ENCODE results near the gene TMEM132C.
"Not testable (repeated sequence)": the region's sequence is repeated elsewhere in the genome, so short reads cannot be mapped to it uniquely, and the experiment has no call there.

The TMEM132C gene

DNA sequence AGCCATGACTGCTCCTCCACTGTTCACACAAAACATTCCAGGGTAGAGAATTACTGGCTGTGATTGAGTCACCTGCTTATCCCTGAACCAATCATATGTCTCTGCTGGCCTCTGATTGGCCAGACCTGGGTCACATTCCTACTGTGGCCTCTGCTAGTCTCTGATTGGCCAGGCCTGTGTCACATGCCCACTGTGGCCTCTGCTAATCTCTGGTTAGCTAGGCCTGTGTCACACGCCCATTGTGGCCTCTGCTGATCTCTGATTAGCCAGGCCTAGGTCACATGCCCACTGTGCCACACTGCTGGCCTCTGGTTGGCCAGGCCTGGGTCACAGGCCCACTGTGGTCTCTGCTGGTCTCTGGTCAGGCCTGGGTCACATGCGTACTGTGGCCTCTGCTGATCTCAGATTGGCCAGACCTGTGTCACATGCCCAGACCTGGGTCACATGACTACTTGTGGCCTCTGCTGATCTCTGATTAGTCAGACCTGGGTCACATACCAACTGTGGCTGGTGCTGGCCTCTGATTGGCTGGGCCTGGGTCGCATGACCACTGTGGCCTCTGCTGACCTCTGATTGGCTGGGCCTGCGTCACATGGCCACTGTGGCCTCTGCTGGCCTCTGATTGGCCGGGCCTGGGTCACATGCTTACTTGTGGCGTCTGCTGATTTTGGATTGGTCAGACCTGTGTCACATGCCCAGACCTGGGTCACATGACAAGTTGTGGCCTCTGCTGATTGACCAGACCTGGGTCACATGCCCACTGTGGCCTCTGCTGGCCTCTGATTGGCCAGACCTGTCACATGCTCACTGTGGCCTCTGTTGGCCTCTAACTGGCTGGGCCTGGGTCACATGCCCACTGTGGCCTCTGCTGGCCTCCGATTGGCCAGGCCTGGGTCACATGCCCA, 305.2 kb downstream of the TMEM132C start:
- no peak for DNase-seq

DNA sequence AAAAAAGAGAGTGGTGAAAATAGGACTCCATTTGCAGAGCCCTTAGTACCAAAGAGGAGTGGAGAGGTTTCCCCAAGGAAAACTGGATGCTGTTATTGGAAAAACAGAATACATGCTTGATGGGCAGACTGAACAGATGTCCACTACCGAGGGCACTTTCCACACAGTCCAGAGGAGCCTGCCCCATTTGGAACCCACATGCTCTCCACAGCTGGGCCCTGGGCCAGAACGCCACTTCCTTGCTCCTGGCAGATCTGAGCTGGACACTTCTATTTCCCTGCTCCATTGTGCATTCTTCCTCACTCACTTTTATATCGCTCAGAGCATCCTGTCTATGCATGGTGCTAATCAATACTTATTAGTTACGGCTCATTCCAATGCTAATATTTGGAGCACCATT, 306.9 kb downstream of the TMEM132C start:
- no peak for DNase-seq

DNA sequence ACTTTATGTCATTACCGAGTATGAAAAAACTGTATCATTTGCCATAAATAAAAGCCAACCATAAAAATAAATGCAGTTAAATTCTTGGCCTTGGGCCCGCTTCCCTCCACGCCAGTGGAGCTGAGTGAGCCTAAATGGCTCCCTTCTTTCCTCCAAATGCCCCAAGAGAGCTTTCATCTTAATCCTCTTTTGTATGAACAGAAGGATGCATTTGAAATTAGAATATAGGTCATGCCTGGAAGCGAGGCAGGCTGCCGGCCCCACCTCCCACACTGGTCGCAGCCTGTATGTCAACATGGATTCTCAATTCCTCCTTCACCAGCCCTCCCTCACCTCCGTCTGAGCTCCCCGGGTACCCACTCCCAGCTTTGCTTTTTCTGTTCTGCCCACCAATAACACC, 311.1 kb downstream of the TMEM132C start:
- DNase-seq: no peak

DNA sequence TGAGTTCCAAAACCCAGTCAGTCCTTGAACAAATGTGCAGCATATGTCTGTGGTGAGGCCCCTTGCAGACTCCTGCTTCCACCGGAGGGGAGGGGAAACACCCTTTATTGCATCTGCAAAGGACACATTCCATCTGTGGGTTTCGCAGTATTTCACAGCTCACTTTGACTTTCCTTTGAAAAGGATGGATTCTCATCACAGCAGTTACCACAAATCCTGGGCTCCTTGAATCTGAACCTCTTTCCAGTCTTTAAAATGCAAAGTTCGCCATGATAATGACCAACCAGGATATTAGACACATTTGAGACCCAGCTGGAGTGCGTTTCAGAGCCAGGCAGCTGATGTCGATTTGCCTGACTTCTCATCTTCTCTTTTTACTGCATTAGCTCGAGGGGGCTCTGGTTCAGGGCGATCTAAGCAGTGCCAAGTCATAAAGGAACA, 314.4 kb downstream of the TMEM132C start:
- DNase-seq: no peak

DNA sequence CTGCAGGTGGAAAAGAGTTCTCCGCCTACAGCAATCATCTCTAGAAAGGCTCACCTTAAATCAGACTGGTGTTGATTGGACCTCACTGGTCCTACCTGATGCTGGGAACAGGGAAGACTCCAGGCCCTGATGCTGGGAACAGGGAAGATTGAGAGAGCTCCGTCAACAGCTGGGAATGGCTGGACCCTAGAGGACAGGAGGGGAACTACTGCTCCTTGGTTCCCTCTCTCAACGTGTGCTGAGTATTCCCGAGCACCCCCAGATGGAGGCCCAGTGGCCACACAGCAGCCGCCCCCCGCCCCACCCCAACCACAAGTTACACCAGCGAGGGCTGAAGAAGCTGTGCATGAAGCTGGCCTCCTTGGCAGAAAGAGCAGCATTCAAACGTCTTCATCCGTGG, 316.5 kb downstream of the TMEM132C start:
- DNase-seq: no peak

DNA sequence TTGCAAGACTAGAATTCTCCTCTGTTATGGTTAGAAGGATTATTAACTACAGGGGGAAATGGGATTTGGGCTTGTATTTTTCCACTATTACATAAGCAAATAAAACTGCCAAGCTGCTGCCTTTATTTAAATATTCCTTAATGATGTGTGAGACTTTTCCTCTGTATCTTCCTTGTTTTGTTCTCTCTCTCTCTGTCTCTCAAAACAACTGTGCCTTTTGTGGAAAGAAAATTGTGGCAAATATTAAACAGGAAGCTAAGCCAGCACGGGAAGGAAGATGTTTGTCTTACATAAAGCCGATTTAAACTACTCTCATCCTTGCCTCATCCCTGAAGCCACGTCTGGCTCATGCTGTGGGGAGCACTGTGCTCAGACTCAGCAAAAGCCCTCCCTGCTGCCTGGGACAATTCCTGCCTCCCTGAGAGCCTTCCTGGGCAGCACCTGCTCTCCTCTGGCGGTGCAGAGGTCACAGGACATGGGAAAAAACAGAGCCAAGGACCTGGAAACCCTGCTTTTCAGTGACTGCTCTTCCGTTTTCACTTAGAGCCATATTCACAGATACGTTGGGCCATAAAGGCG, 319.6 kb downstream of the TMEM132C start:
- DNase-seq: no peak

DNA sequence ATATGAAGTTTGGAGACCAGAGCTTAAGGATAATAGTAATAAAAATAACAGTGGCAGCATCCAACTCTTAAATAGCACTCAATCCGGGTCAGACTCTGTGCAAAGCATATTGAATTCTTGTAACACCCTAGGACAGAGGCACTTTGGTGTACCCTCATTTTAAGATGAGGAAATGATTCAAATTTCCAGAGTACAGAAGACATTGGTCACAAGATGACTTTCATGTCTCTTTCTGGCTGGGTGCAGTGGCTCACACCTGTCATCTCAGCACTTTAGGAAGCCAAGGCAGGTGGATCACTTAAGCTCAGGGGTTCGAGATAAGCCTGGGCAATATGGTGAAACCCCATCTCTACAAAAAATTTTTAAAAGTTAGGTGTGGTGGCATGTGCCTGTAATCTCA, 320.9 kb downstream of the TMEM132C start:
- no peak for DNase-seq

DNA sequence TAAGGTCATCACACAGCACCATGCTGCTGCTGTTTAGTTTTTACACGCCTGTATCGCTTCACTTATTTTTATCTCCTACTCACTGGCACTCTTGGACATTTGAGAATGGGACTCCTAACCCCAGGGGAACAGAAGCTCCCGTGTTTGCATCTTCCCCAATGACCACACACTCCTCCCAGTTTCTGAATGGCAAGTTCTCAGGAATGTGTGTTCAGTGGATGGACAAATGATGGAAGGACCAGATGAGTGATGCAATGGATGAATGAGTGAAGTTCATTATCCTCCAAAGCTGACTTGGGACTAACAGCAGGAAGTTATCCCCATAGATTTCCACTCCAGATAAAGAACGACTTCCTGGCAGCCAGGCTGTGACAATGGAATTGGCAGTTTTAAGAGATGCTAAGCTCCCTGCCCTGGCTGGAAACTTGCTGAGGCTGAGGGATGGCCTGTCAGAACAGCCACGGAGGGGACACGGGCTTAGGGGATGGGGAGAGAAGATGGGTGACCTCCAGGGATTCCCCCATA, 325.3 kb downstream of the TMEM132C start:
- no peak for DNase-seq

DNA sequence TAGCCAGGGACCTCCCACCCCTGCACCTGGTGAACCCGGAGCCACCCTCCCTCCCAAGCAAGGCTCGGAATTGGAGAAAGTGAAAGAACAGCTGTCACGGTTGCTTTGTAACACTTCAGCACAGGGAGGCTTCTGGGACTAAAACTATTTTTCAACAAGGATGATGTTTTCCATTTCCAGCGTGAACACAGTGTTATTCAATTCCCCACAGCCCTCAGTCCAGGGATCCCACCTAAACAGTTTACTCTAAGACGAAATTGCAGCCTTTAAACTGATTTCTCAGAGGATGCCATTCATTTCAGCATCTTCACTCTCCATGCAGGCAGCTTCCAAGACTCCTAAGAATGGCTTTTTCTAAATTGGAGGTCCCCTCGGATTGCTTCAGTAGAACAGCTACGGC, 327.6 kb downstream of the TMEM132C start:
- DNase-seq: no peak

DNA sequence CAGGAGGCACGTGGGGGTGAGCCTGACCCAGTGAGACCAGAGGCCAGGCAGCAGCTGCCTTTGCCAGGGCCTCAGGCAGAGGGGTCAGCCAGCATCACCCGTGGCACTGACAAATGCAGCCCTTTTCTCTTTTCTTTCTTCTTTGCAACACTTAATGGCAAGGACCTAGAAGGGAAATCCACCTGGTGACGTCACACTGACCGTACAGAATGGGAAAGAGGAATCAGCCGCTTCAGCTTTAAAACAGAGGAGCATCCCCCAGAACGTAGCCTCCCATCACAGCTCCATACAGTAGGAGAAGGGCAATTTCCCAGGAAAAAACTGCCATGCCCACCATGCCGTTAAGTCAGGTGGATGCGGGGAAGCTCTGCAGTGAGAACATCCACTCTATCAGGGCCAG, 328.6 kb downstream of the TMEM132C start:
- DNase-seq: no peak

DNA sequence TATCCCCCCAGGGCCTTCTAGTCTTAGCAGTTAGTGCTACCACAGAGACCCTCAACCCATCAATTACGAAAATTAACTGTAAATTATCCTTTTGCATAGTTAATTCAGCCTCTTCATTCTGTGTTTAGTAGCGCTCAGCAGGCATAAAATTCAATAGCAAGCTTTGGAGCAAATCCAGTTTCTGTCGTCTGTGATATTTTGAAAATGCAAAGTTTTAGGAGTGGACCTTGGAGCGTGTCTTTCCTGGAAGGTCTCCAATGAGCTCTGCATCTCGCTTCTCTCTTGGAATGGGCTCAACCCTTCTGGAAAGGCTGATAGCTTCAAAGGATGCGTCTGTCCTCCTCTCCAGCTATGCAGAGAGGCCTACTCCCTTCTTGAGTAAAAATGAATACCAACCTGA, 333.9 kb downstream of the TMEM132C start:
- no peak for DNase-seq

DNA sequence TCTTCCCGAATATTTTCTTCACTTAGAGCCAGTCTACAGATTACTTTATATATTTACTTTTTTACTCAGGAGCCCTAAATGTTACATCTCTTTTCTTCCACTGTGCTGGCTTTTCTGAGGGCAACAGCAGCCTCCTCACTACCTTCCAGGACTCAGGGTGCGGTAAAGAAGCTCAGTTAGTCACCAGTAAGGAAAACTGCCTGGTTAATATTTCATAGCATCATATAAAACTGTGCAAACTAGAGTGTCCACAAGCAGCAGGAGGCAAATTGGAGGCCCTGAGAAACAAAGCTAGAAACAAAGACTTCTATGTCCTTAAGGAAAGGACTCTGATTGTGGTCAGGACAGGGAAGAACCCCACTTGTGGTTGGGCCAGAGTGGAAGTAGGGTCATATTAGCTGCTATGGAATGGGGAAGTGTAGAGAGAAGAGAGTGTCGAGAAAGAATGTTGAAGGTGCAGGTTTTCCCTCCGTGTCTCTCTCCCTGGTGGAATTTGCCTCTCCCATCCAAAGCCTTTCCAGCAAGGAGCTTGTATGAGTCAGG, 336.7 kb downstream of the TMEM132C start:
- DNase-seq: no peak

DNA sequence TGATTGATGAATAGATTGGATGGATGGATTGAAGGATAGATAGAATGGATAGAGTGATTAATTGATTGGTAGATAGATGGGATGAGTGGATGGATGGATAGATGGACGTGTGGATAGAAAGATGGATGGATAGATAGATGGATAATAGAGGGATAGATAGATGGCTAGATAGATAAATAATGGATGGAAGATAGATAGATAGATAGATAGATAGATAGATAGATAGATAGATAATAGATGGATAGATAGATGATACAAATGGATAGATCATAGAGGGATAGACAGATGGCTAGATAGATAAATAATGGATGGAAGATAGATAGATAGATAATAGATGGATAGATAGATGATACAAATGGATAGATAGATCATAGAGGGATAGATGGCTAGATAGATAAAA, 337.2 kb downstream of the TMEM132C start:
- DNase-seq: not testable (repeated sequence)

DNA sequence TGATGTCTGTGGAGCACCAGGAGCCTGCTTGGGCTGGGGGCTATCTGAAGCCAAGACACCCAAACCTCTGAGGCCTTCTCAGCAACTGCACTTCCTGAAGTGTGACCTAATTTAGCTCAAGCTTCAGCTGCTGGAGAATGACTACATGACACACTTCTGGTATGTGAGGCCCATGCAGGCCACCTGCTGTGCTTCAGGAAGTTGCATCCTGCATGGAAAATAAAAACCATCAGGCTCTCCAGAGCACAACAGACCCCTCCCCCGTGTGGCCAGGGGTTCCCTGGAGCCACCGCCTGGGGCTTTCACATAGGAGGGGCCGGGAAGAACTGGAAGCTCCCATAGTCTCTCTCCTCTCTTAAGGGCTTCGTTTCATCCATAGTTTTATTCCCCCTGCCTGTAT, 339.1 kb downstream of the TMEM132C start:
- DNase-seq: no peak

DNA sequence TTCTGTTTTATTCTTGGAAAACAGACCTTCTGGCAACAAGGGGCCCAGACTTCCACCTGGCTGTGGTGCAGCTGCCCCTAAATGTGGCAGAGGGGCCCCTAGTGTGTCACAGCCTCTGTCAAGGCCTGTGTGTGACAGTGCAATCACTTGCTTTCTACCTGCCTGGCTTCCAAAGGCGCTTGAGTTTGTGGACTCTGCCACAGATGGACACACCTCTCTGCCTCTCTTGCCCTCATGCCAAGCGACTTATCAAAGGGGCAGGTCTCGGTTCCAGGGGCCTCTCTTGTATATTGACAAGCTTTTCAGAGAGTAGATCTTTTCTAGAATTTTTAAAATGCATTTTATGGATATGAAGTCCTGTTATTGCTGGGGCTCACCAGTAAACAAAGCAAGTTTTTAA, 339.6 kb downstream of the TMEM132C start:
- DNase-seq: no peak

DNA sequence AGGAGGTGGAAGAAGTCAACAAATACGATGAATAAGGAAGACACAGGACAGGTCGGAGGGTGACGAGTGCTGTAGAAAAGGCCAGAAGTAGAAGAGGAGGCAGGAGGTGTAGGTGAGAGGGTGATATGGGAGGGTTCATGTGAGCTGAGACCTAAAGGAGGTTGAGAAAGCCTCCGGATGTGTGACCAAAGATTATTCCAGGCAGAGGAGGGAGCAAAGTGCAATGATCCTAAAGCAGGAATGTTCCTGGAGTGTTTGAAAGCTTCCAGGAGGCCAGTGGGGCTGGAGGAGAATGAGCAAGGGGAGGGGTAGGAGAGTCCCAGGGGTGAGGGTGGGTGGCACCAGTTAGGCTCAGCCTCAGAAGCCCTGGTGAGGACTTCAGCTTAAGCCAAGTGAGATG, 340.0 kb downstream of the TMEM132C start:
- DNase-seq: no peak

DNA sequence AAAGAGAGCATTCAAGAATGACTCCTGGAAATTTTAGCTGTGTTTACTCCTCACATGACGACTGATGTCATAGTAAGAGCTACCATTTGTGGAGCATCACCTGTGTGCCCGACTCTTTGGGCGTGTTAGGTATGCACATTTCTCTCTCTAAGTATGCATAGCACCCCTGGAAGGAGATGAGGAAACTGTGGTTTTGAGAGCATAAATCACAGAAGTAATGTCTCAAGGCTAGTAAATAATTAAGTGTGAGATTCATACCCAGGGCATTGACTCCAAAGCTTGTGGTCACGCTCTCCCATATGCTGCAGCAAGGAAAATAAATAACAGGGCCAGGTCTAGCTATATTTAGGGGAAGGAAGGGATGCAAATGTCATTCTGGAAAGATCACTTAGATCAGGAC, 340.7 kb downstream of the TMEM132C start:
- no peak for DNase-seq

DNA sequence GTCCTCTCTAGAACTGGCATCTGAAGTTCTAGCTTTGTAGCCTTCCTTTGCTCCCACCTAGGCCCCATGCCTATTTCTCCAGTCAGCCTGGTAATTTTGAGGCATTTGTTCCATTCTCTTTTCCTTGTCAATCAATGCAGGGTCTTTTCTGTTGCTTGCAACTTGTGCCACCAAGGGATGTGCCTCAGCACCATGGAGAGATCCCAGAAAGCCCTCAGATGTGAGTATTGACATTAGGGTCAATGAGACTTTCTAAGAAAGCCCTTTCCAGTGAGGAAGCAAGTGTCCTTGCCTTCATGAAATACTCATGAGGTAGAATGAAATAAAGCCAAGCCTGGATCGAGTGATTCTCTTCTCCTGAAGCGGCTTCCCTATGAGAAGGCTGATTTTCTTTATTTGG, 342.9 kb downstream of the TMEM132C start:
- DNase-seq: no peak

DNA sequence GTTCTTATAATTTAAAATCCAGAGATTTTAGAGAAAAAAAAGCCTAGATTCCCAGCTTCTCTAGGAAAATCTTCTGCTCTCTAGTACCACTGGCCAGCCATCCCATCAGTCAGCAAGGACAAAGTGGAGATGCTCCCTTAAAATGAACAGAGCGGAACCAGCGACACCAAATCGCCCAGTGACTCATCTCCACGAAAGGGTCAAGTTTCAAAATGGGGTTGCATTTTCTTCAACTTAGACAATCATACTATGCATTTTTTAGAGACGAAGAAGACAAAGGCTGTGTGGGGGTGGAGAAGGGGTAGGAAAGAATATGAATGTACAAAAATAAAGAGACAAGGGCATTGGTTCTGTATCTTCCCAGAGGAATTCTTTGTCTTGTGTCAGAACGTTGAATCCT, 344.8 kb downstream of the TMEM132C start:
- no peak for DNase-seq

DNA sequence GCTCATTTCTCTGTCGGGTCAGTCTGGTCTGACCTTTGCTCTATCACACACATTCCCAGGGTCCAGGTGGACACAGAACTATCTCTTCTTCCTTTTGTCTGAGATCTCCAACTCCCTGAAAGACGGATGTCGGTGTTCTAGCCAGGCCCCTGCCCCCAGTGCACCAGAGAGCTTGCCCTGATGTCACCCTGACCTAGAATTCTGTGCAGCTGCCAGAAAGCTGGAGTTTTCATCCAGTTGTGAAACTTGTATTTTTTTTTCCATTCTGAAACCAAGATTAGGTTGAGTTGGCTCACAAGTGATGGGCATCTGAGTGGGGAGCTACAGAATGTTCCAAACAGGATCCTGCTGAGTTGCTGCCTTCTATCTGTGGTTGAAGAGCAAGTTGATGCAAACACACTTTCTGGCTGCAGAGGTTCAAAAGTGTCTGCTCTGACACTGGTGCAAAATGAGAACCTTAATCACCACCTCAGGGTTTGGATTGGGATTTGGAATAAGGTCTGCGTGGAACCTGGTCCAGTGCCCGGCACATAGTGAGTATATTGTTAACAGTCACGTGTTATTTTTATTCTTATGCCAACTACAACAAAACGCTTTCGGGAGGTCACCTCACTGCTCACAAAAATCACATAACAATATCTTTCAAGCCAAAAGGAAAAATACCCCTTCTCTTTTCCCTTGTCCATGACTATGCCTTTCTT, 345.3 kb downstream of the TMEM132C start:
- no peak for DNase-seq

DNA sequence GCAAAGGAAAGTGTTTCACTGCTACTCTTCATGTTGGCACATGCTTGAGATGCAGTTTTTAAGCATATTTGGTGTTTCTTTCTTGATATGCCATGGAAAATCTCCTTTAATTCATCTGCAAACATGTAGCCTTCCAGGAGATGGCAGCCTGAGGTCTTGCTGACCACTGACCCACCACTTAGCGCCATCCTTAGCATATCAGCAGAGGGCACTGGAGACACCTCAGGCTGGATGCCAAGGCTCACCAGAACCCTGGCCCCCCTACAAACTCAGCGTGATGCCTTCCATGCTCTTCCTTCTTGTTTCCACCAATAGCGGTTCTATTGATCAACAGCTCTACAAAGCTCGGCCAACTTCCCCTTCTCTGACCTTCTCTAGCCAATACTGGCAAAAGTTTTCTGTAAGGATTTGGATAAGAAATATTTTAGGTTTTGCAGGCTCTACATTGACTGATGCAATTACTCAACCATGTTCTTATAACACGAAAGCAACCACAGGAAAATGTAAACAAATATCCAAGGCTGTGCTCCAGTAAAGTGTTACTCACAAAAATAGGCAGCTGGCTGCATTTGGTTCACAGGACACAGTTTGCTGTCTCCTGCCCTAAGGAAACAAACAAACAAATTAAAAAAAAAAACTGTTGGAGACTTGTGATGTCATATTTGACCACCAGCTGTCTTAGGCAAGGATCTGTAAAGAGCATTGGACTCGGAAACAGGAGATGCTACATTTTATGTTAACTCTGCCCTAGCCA, 347.0 kb downstream of the TMEM132C start:
- DNase-seq: no peak

DNA sequence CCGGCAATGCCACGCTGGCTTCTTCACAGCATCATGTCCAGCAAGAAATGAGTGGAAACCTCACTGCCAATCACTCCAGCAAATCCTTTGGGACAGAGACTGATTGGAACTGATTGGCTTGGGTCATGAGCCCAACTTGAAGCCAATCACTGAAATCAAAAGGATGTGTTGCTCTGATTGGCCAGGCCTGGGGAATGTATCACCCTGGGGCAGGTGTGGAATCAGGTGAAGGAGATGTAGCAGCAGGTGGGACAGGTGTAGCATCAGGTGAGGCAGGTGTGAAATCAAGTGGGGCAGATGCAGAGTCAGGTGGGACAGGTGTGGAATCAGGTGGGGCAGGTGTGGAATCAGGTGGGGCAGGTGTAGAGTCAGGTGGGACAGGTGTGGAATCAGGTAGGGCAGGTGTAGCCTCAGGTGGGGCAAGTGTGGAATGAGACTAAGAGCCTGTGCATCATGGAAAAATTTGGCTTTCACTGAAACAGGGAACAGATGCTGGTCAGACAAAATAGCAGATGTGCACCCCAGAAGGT, 350.4 kb downstream of the TMEM132C start:
- no peak for DNase-seq
